ENCODE data around the gene MACO1. TPM values are rescaled to one million over a fixed set of nuclear protein-coding genes. Genes with fewer than 3 reads are reported as not detected.
"Not testable (repeated sequence)": the region's sequence is repeated elsewhere in the genome, so short reads cannot be mapped to it uniquely, and the experiment has no call there.

Gene MACO1
- total and polyA plus RNA-seq, 2 of the 8 experiments (the other 6 are each of a cell fraction or from before 2014, with no cell fraction given), result 3.5 to 15.1 TPM

- H4K20me1 ChIP-seq (replicated peaks in 1 of 2; ENCODE audit: control insufficient read depth in 1 of 2, insufficient read depth in 2 of 2, low read length in 2 of 2); FAIRE-seq; H3K36me3 ChIP-seq (ENCODE audit: control insufficient read depth in 2 of 4, insufficient read depth in 4 of 4, low read length in 3 of 4); H3K79me2 ChIP-seq (ENCODE audit: control insufficient read depth in 1 of 2, insufficient read depth in 2 of 2, low read length in 2 of 2); H4K91ac ChIP-seq (replicated peaks; ENCODE audit: insufficient read length, low read length); H2BK20ac ChIP-seq (ENCODE audit: low read length); H3K4me3 ChIP-seq (ENCODE audit: extremely low read depth in 1 of 4, insufficient read depth in 2 of 4, low read depth in 3 of 4, low read length in 4 of 4); H2BK5ac ChIP-seq (ENCODE audit: low read depth, low read length); H2BK120ac ChIP-seq (replicated peaks; ENCODE audit: low read depth, low read length); H3K14ac ChIP-seq (ENCODE audit: insufficient read length); H2BK15ac ChIP-seq (ENCODE audit: low read length); H3K27ac ChIP-seq (ENCODE audit: low read depth, low read length); H3K56ac ChIP-seq (replicated peaks; ENCODE audit: insufficient read length, low read depth, low read length); POLR2A ChIA-PET (ENCODE audit: partially characterized antibody); H3K18ac ChIP-seq (ENCODE audit: extremely low read depth, low read length); H4K8ac ChIP-seq (ENCODE audit: extremely low read depth, insufficient read depth, low read length); H3K79me1 ChIP-seq (ENCODE audit: low read depth, low read length); H3K4me2 ChIP-seq (ENCODE audit: insufficient read depth in 1 of 2, low read depth in 2 of 2, low read length in 2 of 2); DNase-seq (ENCODE audit: low read depth in 1 of 2, low spot score in 2 of 2); H3K23me2 ChIP-seq (ENCODE audit: low read depth, low read length); H2AK5ac ChIP-seq (ENCODE audit: low read depth, low read length); H3K4me1 ChIP-seq (replicated peaks in 1 of 4; ENCODE audit: control insufficient read depth in 3 of 4, insufficient read depth in 4 of 4, low read length in 3 of 4); H2BK12ac ChIP-seq (ENCODE audit: low read depth, low read length); H2AFZ ChIP-seq (ENCODE audit: low read length); H3K9ac ChIP-seq (replicated peaks in 1 of 4; ENCODE audit: extremely low read depth in 1 of 4, low read depth in 3 of 4, low read length in 3 of 4); H4K5ac ChIP-seq (ENCODE audit: insufficient read length, low read depth, low read length); H3K9me3 ChIP-seq (ENCODE audit: insufficient read depth in 2 of 2, low read depth in 1 of 2, low read length in 1 of 2); H3K4ac ChIP-seq (replicated peaks; ENCODE audit: insufficient read length, low read depth, low read length); H3K23ac ChIP-seq (ENCODE audit: insufficient read length); H3K27me3 ChIP-seq (replicated peaks in 1 of 4; ENCODE audit: control insufficient read depth in 3 of 4, extremely low read depth in 1 of 4, insufficient read depth in 3 of 4, low read length in 3 of 4); CTCF ChIA-PET (ENCODE audit: partially characterized antibody): not testable (repeated sequence)
- WGBS, 2 experiments (ENCODE audit: extremely low coverage in 1 of 2, insufficient coverage in 1 of 2, insufficient read length in 1 of 2, insufficient replicate concordance in 2 of 2, low coverage in 1 of 2, low lambda C conversion rate in 2 of 2, missing lambda C conversion rate in 1 of 2), result 78% methylated on average over 1 of the region's 1 CpG; no CpG with 5 or more reads in 1 of the 2 experiments
These were observed 11.4 kb upstream of the MACO1 start for GRCh38 chr1:25419339-25419738.

GRCh38 chr1:25420715-25421114 is 10.0 kb upstream of the MACO1 start, which contains the start of gene RHCE:
TSS of gene RHCE (minus strand) at chr1:25420825. CDS start at chr1:25420786, 39 bp downstream.
- H3K56ac ChIP-seq (replicated peaks; ENCODE audit: insufficient read length, low read depth, low read length); DNase-seq (ENCODE audit: low read depth in 1 of 2, low spot score in 2 of 2); H3K79me2 ChIP-seq (ENCODE audit: control insufficient read depth in 1 of 2, insufficient read depth in 2 of 2, low read length in 2 of 2); H4K5ac ChIP-seq (ENCODE audit: insufficient read length, low read depth, low read length); H3K14ac ChIP-seq (ENCODE audit: insufficient read length); H3K23ac ChIP-seq (ENCODE audit: insufficient read length); H3K4me2 ChIP-seq (ENCODE audit: insufficient read depth in 1 of 2, low read depth in 2 of 2, low read length in 2 of 2); H2BK12ac ChIP-seq (ENCODE audit: low read depth, low read length); H3K27me3 ChIP-seq (replicated peaks in 1 of 4; ENCODE audit: control insufficient read depth in 3 of 4, extremely low read depth in 1 of 4, insufficient read depth in 3 of 4, low read length in 3 of 4); H2AK5ac ChIP-seq (ENCODE audit: low read depth, low read length); H2BK5ac ChIP-seq (ENCODE audit: low read depth, low read length); CTCF ChIA-PET (ENCODE audit: partially characterized antibody); H3K9ac ChIP-seq (replicated peaks in 1 of 4; ENCODE audit: extremely low read depth in 1 of 4, low read depth in 3 of 4, low read length in 3 of 4); H2BK20ac ChIP-seq (ENCODE audit: low read length); H3K23me2 ChIP-seq (ENCODE audit: low read depth, low read length); H3K9me3 ChIP-seq (ENCODE audit: insufficient read depth in 2 of 2, low read depth in 1 of 2, low read length in 1 of 2); H3K27ac ChIP-seq (ENCODE audit: low read depth, low read length); H4K91ac ChIP-seq (replicated peaks; ENCODE audit: insufficient read length, low read length); H3K4me1 ChIP-seq (replicated peaks in 1 of 4; ENCODE audit: control insufficient read depth in 3 of 4, insufficient read depth in 4 of 4, low read length in 3 of 4); H3K4me3 ChIP-seq (ENCODE audit: extremely low read depth in 1 of 4, insufficient read depth in 2 of 4, low read depth in 3 of 4, low read length in 4 of 4); H2BK15ac ChIP-seq (ENCODE audit: low read length); H2AFZ ChIP-seq (ENCODE audit: low read length); H3K18ac ChIP-seq (ENCODE audit: extremely low read depth, low read length); H3K36me3 ChIP-seq (ENCODE audit: control insufficient read depth in 2 of 4, insufficient read depth in 4 of 4, low read length in 3 of 4); H3K79me1 ChIP-seq (ENCODE audit: low read depth, low read length); H3K4ac ChIP-seq (replicated peaks; ENCODE audit: insufficient read length, low read depth, low read length); H4K20me1 ChIP-seq (replicated peaks in 1 of 2; ENCODE audit: control insufficient read depth in 1 of 2, insufficient read depth in 2 of 2, low read length in 2 of 2); H4K8ac ChIP-seq (ENCODE audit: extremely low read depth, insufficient read depth, low read length); H2BK120ac ChIP-seq (replicated peaks; ENCODE audit: low read depth, low read length); POLR2A ChIA-PET (ENCODE audit: partially characterized antibody); FAIRE-seq: not testable (repeated sequence)
- WGBS, 2 experiments (ENCODE audit: extremely low coverage in 1 of 2, insufficient coverage in 1 of 2, insufficient read length in 1 of 2, insufficient replicate concordance in 2 of 2, low coverage in 1 of 2, low lambda C conversion rate in 2 of 2, missing lambda C conversion rate in 1 of 2), result 89% methylated on average over 8 of the region's 9 CpGs; no CpG with 5 or more reads in 1 of the 2 experiments
